Measurements from ENCODE around the gene ARRDC1.

DNA sequence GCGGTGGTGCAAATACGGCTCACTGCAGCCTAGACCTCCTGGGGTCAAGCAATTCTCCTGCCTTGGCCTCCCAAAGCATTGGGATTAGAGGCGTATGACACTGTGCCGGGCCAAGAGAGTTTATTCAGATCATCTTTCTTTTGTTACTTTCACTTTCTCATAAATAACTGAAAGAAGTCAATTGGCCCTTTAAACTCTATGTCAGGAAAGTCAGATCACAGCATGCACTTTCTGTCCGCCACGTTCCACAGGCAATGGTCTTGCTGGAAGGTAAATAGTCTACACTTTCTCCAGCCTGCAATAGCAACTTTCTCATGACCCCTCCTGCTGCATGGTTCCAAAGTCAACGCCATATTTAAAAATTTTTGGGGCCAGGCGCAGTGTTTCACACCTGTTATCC is 6.5 kb upstream of the ARRDC1 start:
- TF ChIP-seq CTCF (IDR thresholded peaks at IDR 0.05): no peak
- TF ChIP-seq POLR2A (IDR thresholded peaks at IDR 0.05): no peak
